SH-SY5Y (cell line): Measurements from ENCODE around the gene RPL22L1.

Experiments
- GATA2 ChIP-seq: IDR thresholded peaks from 2 replicates; pipeline ENCODE4 v1.6.1; 2011; ENCODE audit warnings: mild to moderate bottlenecking, low read depth, low read length
- GATA3 ChIP-seq: IDR thresholded peaks from 2 replicates; pipeline ENCODE4 v1.6.1; 2011; ENCODE audit warnings: low read depth, mild to moderate bottlenecking, low read length, moderate library complexity

GRCh38 chr3:170848292-170848917 lies 21.6 kb downstream of the RPL22L1 start:
- TF ChIP-seq GATA2 (no peak), GATA3 (no peak)
